ENCODE measurements around the gene POMT1. TPM values are rescaled to one million over a fixed set of nuclear protein-coding genes. Genes with fewer than 3 reads are reported as not detected.
A peak's percentile ranks its signal among the peaks of the same experiment; 100 is the strongest.

Gene POMT1
- total RNA-seq, 1 experiment from 2014 or later: 34.1 TPM

GRCh38 chr9:131545003-131545785 lies 42.5 kb downstream of the POMT1 start, which contains the start of gene PRRT1B:
TSS of gene PRRT1B (plus strand) at chr9:131545523. CDS start at chr9:131545616, 93 bp downstream.
- Histone ChIP-seq H2AFZ (ENCODE audit: low read length) (no peak within 1 kb of the TSS), H3K23ac (ENCODE audit: insufficient read length, low read depth, low read length) (no peak within 1 kb of the TSS), H4K8ac (replicated peaks; ENCODE audit: insufficient read length, low read depth, low read length) (no peak within 1 kb of the TSS), H4K20me1 (ENCODE audit: control insufficient read depth, insufficient read depth, insufficient read length) (no peaks in the 10 kb centered on the region), H3K18ac (ENCODE audit: insufficient read length, low read depth, low read length) (no peak within 1 kb of the TSS), H2BK15ac (ENCODE audit: low read depth, low read length) (no peak within 1 kb of the TSS), H4K5ac (ENCODE audit: insufficient read length, low read depth, low read length) (no peak within 1 kb of the TSS), H2BK20ac (ENCODE audit: low read depth, low read length, poor library complexity, severe bottlenecking) (no peak within 1 kb of the TSS), H3K23me2 (ENCODE audit: insufficient read length, low read depth, low read length, poor library complexity, severe bottlenecking) (peaks cover 7% of the 10 kb centered on the region), H3K9me3 (ENCODE audit: control insufficient read depth, low read depth, low read length) (peaks cover 5% of the 10 kb centered on the region), H3T11ph (ENCODE audit: low read length) (no peak within 1 kb of the TSS), H3K79me2 (ENCODE audit: insufficient read depth, low read length) (no peaks in the 10 kb centered on the region), H3K14ac (ENCODE audit: insufficient read depth, low read length) (no peak within 1 kb of the TSS), H3K79me1 (ENCODE audit: insufficient read depth, low read depth, low read length, poor library complexity, severe bottlenecking) (no peaks in the 10 kb centered on the region), H3K4me1 (ENCODE audit: insufficient read depth, low read length) (no peaks in the 10 kb centered on the region), H3K27ac (ENCODE audit: insufficient read length, low read depth, low read length) (no peak within 1 kb of the TSS), H3K9ac (ENCODE audit: extremely low read depth, insufficient read length, low read length) (no peak within 1 kb of the TSS), H2AK5ac (ENCODE audit: insufficient read length, low read length) (no peak within 1 kb of the TSS), H3K4me2 (ENCODE audit: insufficient read depth, insufficient read length, low read length) (peak within 1 kb of the TSS; percentile 24), H2BK12ac (ENCODE audit: insufficient read length, low read depth, low read length) (no peak within 1 kb of the TSS), H3K4ac (ENCODE audit: low read depth, low read length) (no peak within 1 kb of the TSS), H3K56ac (ENCODE audit: insufficient read length, low read depth, low read length) (no peak within 1 kb of the TSS), H3K27me3 (ENCODE audit: insufficient read depth, low read length) (no peaks in the 10 kb centered on the region; the same call in 1 of the 2 replicates), H2BK5ac (ENCODE audit: insufficient read length, low read length) (no peak within 1 kb of the TSS), H2BK120ac (ENCODE audit: low read depth, low read length, poor library complexity, severe bottlenecking) (no peak within 1 kb of the TSS), H4K91ac (ENCODE audit: insufficient read length, low read depth, low read length) (no peak within 1 kb of the TSS)
- H3K4me1 Mint-ChIP-seq: no peaks in the 10 kb centered on the region
- TF ChIP-seq CTCF (conservative IDR thresholded peaks at IDR 0.05): no peak
- H3K36me3 Mint-ChIP-seq (ENCODE audit: insufficient read depth in 1 of 3, low read depth in 3 of 3): peaks cover 9 to 39% (median 24%) of the 10 kb centered on the region in 3 experiments
- no peak within 1 kb of the TSS for H3K27ac Mint-ChIP-seq
- WGBS (ENCODE audit: extremely low coverage, insufficient read length, low lambda C conversion rate): no CpG with 5 or more reads among the region's 50 CpGs
- DNase-seq: no peak
- H3K4me3 Mint-ChIP-seq: peak within 1 kb of the TSS in 1 of 2 experiments; percentile 63; a peak in 2 of 5 replicates
- peaks cover 48% of the 10 kb centered on the region for H3K27me3 Mint-ChIP-seq (ENCODE audit: low read depth)
- peaks cover 57 to 60% of the 10 kb centered on the region in 2 experiments for H3K9me3 Mint-ChIP-seq

Data from H9 (cell line).